Measurements from ENCODE around the gene ALDH18A1. TPM values are rescaled to one million over a fixed set of nuclear protein-coding genes. Genes with fewer than 3 reads are reported as not detected.

ALDH18A1 gene
- total RNA-seq, 2 experiments from 2014 or later, result 62.3 to 72.3 TPM

DNA sequence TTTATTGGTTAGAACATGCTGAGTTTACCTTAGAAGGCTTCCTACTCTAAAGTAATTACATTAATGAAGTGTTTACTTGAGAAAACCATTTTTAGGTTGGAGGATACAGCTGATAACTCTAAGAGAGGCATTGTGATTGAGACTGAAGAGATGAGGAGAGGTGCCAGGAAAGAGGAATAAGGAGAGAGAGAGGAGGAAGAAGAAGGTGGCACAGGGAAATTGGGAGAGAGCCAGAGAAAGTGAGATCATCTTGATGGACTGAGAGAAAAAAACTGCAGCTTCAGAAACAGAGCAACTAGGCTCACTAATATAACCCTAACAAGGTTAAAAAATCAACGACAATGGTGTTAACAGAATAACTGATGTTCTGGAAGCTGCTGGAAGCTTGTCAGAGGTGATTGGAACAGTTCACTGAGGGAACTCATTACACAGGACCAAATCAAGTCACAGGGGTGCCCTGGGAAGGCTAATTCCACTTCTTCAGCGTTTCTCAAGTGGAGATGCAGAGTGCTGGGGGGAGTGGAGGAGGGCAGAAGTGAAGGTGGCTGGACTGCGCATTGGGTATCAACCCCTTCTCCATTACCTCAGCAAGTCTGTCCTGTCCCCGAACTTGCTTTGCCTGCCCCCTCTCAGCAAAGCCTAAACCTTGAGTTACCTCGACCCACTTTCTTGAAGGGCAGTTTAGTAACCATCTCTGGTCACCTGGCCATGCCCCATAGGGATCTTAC is 88.4 kb downstream of the ALDH18A1 start:
- no TSS peak for BruUV-seq (replicated peaks)
- H3K79me2 ChIP-seq (ENCODE audit: insufficient read depth, low read depth, low read length), result no peaks in the 10 kb centered on the region
- TF ChIP-seq, protein P1, sequence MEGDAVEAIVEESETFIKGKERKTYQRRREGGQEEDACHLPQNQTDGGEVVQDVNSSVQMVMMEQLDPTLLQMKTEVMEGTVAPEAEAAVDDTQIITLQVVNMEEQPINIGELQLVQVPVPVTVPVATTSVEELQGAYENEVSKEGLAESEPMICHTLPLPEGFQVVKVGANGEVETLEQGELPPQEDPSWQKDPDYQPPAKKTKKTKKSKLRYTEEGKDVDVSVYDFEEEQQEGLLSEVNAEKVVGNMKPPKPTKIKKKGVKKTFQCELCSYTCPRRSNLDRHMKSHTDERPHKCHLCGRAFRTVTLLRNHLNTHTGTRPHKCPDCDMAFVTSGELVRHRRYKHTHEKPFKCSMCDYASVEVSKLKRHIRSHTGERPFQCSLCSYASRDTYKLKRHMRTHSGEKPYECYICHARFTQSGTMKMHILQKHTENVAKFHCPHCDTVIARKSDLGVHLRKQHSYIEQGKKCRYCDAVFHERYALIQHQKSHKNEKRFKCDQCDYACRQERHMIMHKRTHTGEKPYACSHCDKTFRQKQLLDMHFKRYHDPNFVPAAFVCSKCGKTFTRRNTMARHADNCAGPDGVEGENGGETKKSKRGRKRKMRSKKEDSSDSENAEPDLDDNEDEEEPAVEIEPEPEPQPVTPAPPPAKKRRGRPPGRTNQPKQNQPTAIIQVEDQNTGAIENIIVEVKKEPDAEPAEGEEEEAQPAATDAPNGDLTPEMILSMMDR (conservative IDR thresholded peaks at IDR 0.05; ENCODE audit: low read length), result no peak
- no peak for TF ChIP-seq EZH2phosphoT487 (IDR thresholded peaks at IDR 0.05; ENCODE audit: borderline replicate concordance, low read depth, low read length)
- ChIA-PET CTCF (ENCODE audit: unreplicated experiment) (no interaction called here), POLR2A (interaction anchor here (0.6 kb wide), 1 partner anchor 58 kb away, joined by 3 read pairs; no protein-coding TSS in a partner anchor)
- H2AFZ ChIP-seq (ENCODE audit: low read length), result no peak overlapping the region
- no peaks in the 10 kb centered on the region for H3K4me1 ChIP-seq (ENCODE audit: insufficient read depth, low read length, poor library complexity, severe bottlenecking)
- no peaks in the 10 kb centered on the region for H3K36me3 ChIP-seq (ENCODE audit: insufficient read depth, low read length)
- H4K20me1 ChIP-seq (ENCODE audit: insufficient read depth, low read length), result no peaks in the 10 kb centered on the region
- intact Hi-C loops (cut with micrococcal nuclease; ENCODE audit: unreplicated experiment), result no loop called here
- no peaks in the 10 kb centered on the region for H3K9me2 ChIP-seq (ENCODE audit: insufficient read depth, low read length)
- H3K4me2 ChIP-seq (ENCODE audit: low read length), result no peak overlapping the region
- no peak for DNase-seq (ENCODE audit: low spot score)
- H3K4me3 ChIP-seq (ENCODE audit: low read depth, low read length, poor library complexity, severe bottlenecking), result no peak overlapping the region
- no peak overlapping the region for H3K27ac ChIP-seq (ENCODE audit: low read depth, low read length, poor library complexity, severe bottlenecking)
- no peaks in the 10 kb centered on the region for H3K9me3 ChIP-seq (ENCODE audit: low read length)

DNA sequence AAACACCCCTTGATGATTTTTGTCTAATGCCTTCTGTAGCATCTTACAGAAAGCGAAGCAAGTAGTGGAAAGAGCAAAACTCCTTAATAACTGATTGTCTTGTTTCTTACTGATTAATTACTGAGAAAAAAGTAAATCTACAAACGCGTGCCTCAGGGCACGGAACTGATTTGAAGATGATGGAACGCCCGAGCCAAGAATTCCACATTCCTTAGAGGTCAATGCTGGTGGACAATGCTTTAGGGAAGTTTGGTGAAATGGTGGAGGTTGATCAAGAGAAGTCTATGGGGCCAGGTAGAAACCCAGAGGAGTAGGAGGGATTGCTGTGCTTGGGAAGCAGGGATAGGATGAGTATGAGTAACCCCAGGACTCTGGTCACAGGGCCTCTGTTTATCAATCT is 90.4 kb downstream of the ALDH18A1 start:
- no peak overlapping the region for H2AFZ ChIP-seq (ENCODE audit: low read length)
- TF ChIP-seq, protein P1 (conservative IDR thresholded peaks at IDR 0.05; ENCODE audit: low read length), result no peak
- no peak for TF ChIP-seq EZH2phosphoT487 (IDR thresholded peaks at IDR 0.05; ENCODE audit: borderline replicate concordance, low read depth, low read length)
- H3K79me2 ChIP-seq (ENCODE audit: insufficient read depth, low read depth, low read length), result no peaks in the 10 kb centered on the region
- DNase-seq (ENCODE audit: low spot score), result no peak
- H3K9me3 ChIP-seq (ENCODE audit: low read length), result no peaks in the 10 kb centered on the region
- no TSS peak for BruUV-seq (replicated peaks)
- no peak overlapping the region for H3K27ac ChIP-seq (ENCODE audit: low read depth, low read length, poor library complexity, severe bottlenecking)
- intact Hi-C loops (cut with micrococcal nuclease; ENCODE audit: unreplicated experiment), result no loop called here
- CTCF ChIA-PET (ENCODE audit: unreplicated experiment), result no interaction called here
- H3K9me2 ChIP-seq (ENCODE audit: insufficient read depth, low read length), result no peaks in the 10 kb centered on the region
- H4K20me1 ChIP-seq (ENCODE audit: insufficient read depth, low read length), result no peaks in the 10 kb centered on the region
- POLR2A ChIA-PET, result no interaction called here
- no peaks in the 10 kb centered on the region for H3K4me1 ChIP-seq (ENCODE audit: insufficient read depth, low read length, poor library complexity, severe bottlenecking)
- no peak overlapping the region for H3K4me2 ChIP-seq (ENCODE audit: low read length)
- no peaks in the 10 kb centered on the region for H3K36me3 ChIP-seq (ENCODE audit: insufficient read depth, low read length)
- H3K4me3 ChIP-seq (ENCODE audit: low read depth, low read length, poor library complexity, severe bottlenecking), result no peak overlapping the region

GRCh38 chr10:95565336-95565735 is 91.2 kb downstream of the ALDH18A1 start:
- Histone ChIP-seq H2AFZ (ENCODE audit: low read length) (no peak overlapping the region), H3K79me2 (ENCODE audit: insufficient read depth, low read depth, low read length) (no peaks in the 10 kb centered on the region), H3K9me2 (ENCODE audit: insufficient read depth, low read length) (no peaks in the 10 kb centered on the region), H3K36me3 (ENCODE audit: insufficient read depth, low read length) (no peaks in the 10 kb centered on the region), H4K20me1 (ENCODE audit: insufficient read depth, low read length) (no peaks in the 10 kb centered on the region), H3K4me1 (ENCODE audit: insufficient read depth, low read length, poor library complexity, severe bottlenecking) (no peaks in the 10 kb centered on the region), H3K4me2 (ENCODE audit: low read length) (no peak overlapping the region), H3K4me3 (ENCODE audit: low read depth, low read length, poor library complexity, severe bottlenecking) (no peak overlapping the region), H3K27ac (ENCODE audit: low read depth, low read length, poor library complexity, severe bottlenecking) (no peak overlapping the region), H3K9me3 (ENCODE audit: low read length) (no peaks in the 10 kb centered on the region)
- BruUV-seq (replicated peaks), result no TSS peak
- ChIA-PET POLR2A (interaction anchor here (0.6 kb wide), 1 partner anchor 16 kb away, joined by 3 read pairs; no protein-coding TSS in a partner anchor), CTCF (ENCODE audit: unreplicated experiment) (no interaction called here)
- TF ChIP-seq, protein P1 (conservative IDR thresholded peaks at IDR 0.05; ENCODE audit: low read length), result no peak
- TF ChIP-seq EZH2phosphoT487 (IDR thresholded peaks at IDR 0.05; ENCODE audit: borderline replicate concordance, low read depth, low read length), result no peak
- intact Hi-C loops (cut with micrococcal nuclease; ENCODE audit: unreplicated experiment), result no loop called here
- no peak for DNase-seq (ENCODE audit: low spot score)

Measured in OCI-LY7 (cell line).